HL-60 (cell line): ENCODE measurements around the gene ITIH5.

Experiments used
- DNase-seq, 2 experiments: peaks; one replicate each; pipeline ENCODE4 v3.0.0-alpha.2; 2010 to 2020; ENCODE audit warnings: low read depth in 1 of 2, low spot score in 1 of 2
- H3K27ac ChIP-seq: fragments of 250-450 bp; sonication (Bioruptor Pico); replicated peaks from 2 replicates; pipeline ENCODE4 v1.5.1; 2020; ENCODE audit warnings: mild to moderate bottlenecking, moderate library complexity
- H3K27me3 ChIP-seq: fragments of 250-450 bp; sonication (Bioruptor Pico); 2 replicates; pipeline ENCODE4 v1.5.1; 2021; ENCODE audit warnings: mild to moderate bottlenecking, moderate library complexity; ENCODE audit not compliant: insufficient read depth, poor library complexity, severe bottlenecking
- H3K4me3 ChIP-seq: replicated peaks from 2 replicates; pipeline ENCODE4 v1.5.1; 2011; ENCODE audit warnings: mild to moderate bottlenecking, control low read depth, low read length; ENCODE audit not compliant: insufficient read depth
- CTCF ChIP-seq: IDR thresholded peaks from one replicate; pipeline ENCODE4 v1.5.1; 2011; ENCODE audit warnings: low read length, control low read depth, inconsistent platforms; ENCODE audit not compliant: insufficient read depth
- GABPA ChIP-seq: IDR thresholded peaks from 2 replicates; pipeline ENCODE4 v1.6.1; 2012; ENCODE audit warnings: low read depth
- POLR2AphosphoS5 ChIP-seq: IDR thresholded peaks from 2 replicates; pipeline ENCODE4 v1.6.1; 2012; ENCODE audit warnings: low read depth
- REST ChIP-seq: IDR thresholded peaks from 2 replicates; pipeline ENCODE4 v1.6.1; 2012; ENCODE audit warnings: low read depth; ENCODE audit not compliant: insufficient replicate concordance
- SPI1 ChIP-seq: IDR thresholded peaks from 2 replicates; pipeline ENCODE4 v1.6.1; 2012; ENCODE audit warnings: low read depth, mild to moderate bottlenecking, borderline replicate concordance

Gene ITIH5

GRCh38 chr10:7561985-7562384, 104.8 kb downstream of the ITIH5 start:
- DNase-seq, result no peak
- no peak for TF ChIP-seq SPI1
- TF ChIP-seq REST, result no peak
- TF ChIP-seq CTCF, result no peak
- TF ChIP-seq GABPA, result no peak
- no peak for TF ChIP-seq POLR2AphosphoS5

GRCh38 chr10:7561216-7561893, 105.4 kb downstream of the ITIH5 start:
- no peak for TF ChIP-seq CTCF
- Histone ChIP-seq H3K27me3 (no peaks in the 10 kb centered on the region), H3K4me3 (no peak overlapping the region), H3K27ac (no peak overlapping the region)
- DNase-seq, result no peak

More at GRCh38 chr10:7561985-7562384, 104.8 kb downstream of the ITIH5 start:
- Histone ChIP-seq H3K27ac (no peak overlapping the region), H3K27me3 (no peaks in the 10 kb centered on the region), H3K4me3 (no peak overlapping the region)

- Histone ChIP-seq H3K27ac (no peak overlapping the region), H3K4me3 (no peak overlapping the region), H3K27me3 (no peaks in the 10 kb centered on the region)
- DNase-seq, result no peak
- TF ChIP-seq REST, result no peak
- no peak for TF ChIP-seq GABPA
- TF ChIP-seq CTCF, result no peak
- no peak for TF ChIP-seq SPI1
- no peak for TF ChIP-seq POLR2AphosphoS5
These were observed 106.2 kb downstream of the ITIH5 start for GRCh38 chr10:7560519-7560918.

- no peak for DNase-seq
- no peak for TF ChIP-seq REST
- no peak for TF ChIP-seq GABPA
- no peak for TF ChIP-seq CTCF
- TF ChIP-seq POLR2AphosphoS5, result no peak
- TF ChIP-seq SPI1, result no peak
- no peaks in the 10 kb centered on the region for H3K27me3 ChIP-seq
- H3K4me3 ChIP-seq, result no peak overlapping the region
- H3K27ac ChIP-seq, result no peak overlapping the region
These were observed 107.4 kb downstream of the ITIH5 start for GRCh38 chr10:7559386-7559785.
